ENCODE results near the gene RECQL5. TPM values are rescaled to one million over a fixed set of nuclear protein-coding genes. Genes with fewer than 3 reads are reported as not detected.
A peak's percentile ranks its signal among the peaks of the same experiment; 100 is the strongest.
"Not testable (repeated sequence)": the region's sequence is repeated elsewhere in the genome, so short reads cannot be mapped to it uniquely, and the experiment has no call there.

Gene RECQL5
- total RNA-seq, 2 donors from 2014 or later = 23.2 to 27.0 TPM

- DNase-seq = peak; percentile 87 to 90
- ATAC-seq = peak; percentile 67
- intact Hi-C loops (cut with DNase I, micrococcal nuclease) = no loop called here
Measured at GRCh38 chr17:75610103-75610984, 56.6 kb downstream of the RECQL5 start.

GRCh38 chr17:75607086-75607485 is 59.9 kb downstream of the RECQL5 start:
- no peak for ATAC-seq
- no peak for DNase-seq
- intact Hi-C loops (cut with DNase I, micrococcal nuclease) = no loop called here

GRCh38 chr17:75605790-75606189 is 61.2 kb downstream of the RECQL5 start:
- no peak for DNase-seq
- ATAC-seq = no peak
- intact Hi-C loops (cut with DNase I, micrococcal nuclease) = no loop called here

GRCh38 chr17:75604034-75604695 is 62.8 kb downstream of the RECQL5 start:
- DNase-seq (peak; percentile 44 to 69), ATAC-seq (peak; percentile 64)

GRCh38 chr17:75603123-75603522 is 63.8 kb downstream of the RECQL5 start:
- no peak for DNase-seq
- no peak for ATAC-seq
- intact Hi-C loops (cut with DNase I, micrococcal nuclease) = no loop called here

More at GRCh38 chr17:75604034-75604695, 62.8 kb downstream of the RECQL5 start:
- intact Hi-C loops (cut with DNase I, micrococcal nuclease) = no loop called here

GRCh38 chr17:75602644-75603043 is 64.3 kb downstream of the RECQL5 start:
- intact Hi-C loops (cut with DNase I, micrococcal nuclease) = no loop called here
- ATAC-seq = no peak
- DNase-seq = no peak

- peak; percentile 75 to 87 for DNase-seq
- peak; percentile 82 for ATAC-seq
- intact Hi-C loops (cut with DNase I, micrococcal nuclease) = no loop called here
Measured at GRCh38 chr17:75601057-75601987, 65.6 kb downstream of the RECQL5 start.

- ATAC-seq (no peak), DNase-seq (no peak)
- intact Hi-C loops (cut with DNase I, micrococcal nuclease) = no loop called here
Measured at GRCh38 chr17:75596320-75597087, 70.5 kb downstream of the RECQL5 start.

- DNase-seq = no peak
- no peak for ATAC-seq
- intact Hi-C loops (cut with DNase I, micrococcal nuclease) = no loop called here
Measured at GRCh38 chr17:75595920-75596313, 71.0 kb downstream of the RECQL5 start.

- no peak for DNase-seq
- ATAC-seq = no peak
- intact Hi-C loops (cut with DNase I, micrococcal nuclease) = no loop called here
Measured at GRCh38 chr17:75595284-75595919, 71.6 kb downstream of the RECQL5 start.

GRCh38 chr17:75594499-75595283 is 72.3 kb downstream of the RECQL5 start:
- peak in 1 of 2 donors; percentile 26 for DNase-seq
- ATAC-seq = peak; percentile 3
- intact Hi-C loops (cut with DNase I, micrococcal nuclease) = no loop called here

- ATAC-seq; intact Hi-C loops (cut with DNase I, micrococcal nuclease); DNase-seq: not testable (repeated sequence)
Measured at GRCh38 chr17:75593430-75593829, 73.5 kb downstream of the RECQL5 start.

GRCh38 chr17:75592348-75593020 is 74.5 kb downstream of the RECQL5 start:
- ATAC-seq (no peak), DNase-seq (no peak)
- intact Hi-C loops (cut with DNase I, micrococcal nuclease) = no loop called here

GRCh38 chr17:75591722-75592302 is 75.1 kb downstream of the RECQL5 start:
- ATAC-seq (no peak), DNase-seq (no peak)
- intact Hi-C loops (cut with DNase I, micrococcal nuclease) = no loop called here

GRCh38 chr17:75590849-75591721 is 75.9 kb downstream of the RECQL5 start:
- intact Hi-C loops (cut with DNase I, micrococcal nuclease) = no loop called here
- DNase-seq (no peak), ATAC-seq (no peak)

All from left colon (tissue), 2 donors.